ENCODE data around the gene NRXN3. TPM values are rescaled to one million over a fixed set of nuclear protein-coding genes. Genes with fewer than 3 reads are reported as not detected.

NRXN3 gene
- total RNA-seq, 1 experiment from 2014 or later = not detected

- no peaks in the 10 kb centered on the region for H3K36me3 ChIP-seq (ENCODE audit: control insufficient read depth, insufficient read depth, low read length)
- no TSS peak for BruUV-seq (replicated peaks)
- ATAC-seq (no peak), DNase-seq (ENCODE audit: low read depth, low spot score) (no peak)
- ChIA-PET CTCF (no interaction called here), POLR2A (no interaction called here)
- H3K4me1 ChIP-seq (ENCODE audit: control insufficient read depth, insufficient read depth, low read length) = no peaks in the 10 kb centered on the region
- H3K9me3 ChIP-seq (ENCODE audit: control insufficient read depth, insufficient read depth, low read depth, low read length) = no peaks in the 10 kb centered on the region
- intact Hi-C loops (cut with micrococcal nuclease; ENCODE audit: unreplicated experiment) (no loop called here), in situ Hi-C loops (cut with HindIII; ENCODE audit: low pct_unique_long_range_greater_than_20kb, low sequenced_read_pairs) (no loop called here)
- H3K27me3 ChIP-seq (ENCODE audit: control insufficient read depth, insufficient read depth, low read length) = no peaks in the 10 kb centered on the region
- TF ChIP-seq, protein P1, sequence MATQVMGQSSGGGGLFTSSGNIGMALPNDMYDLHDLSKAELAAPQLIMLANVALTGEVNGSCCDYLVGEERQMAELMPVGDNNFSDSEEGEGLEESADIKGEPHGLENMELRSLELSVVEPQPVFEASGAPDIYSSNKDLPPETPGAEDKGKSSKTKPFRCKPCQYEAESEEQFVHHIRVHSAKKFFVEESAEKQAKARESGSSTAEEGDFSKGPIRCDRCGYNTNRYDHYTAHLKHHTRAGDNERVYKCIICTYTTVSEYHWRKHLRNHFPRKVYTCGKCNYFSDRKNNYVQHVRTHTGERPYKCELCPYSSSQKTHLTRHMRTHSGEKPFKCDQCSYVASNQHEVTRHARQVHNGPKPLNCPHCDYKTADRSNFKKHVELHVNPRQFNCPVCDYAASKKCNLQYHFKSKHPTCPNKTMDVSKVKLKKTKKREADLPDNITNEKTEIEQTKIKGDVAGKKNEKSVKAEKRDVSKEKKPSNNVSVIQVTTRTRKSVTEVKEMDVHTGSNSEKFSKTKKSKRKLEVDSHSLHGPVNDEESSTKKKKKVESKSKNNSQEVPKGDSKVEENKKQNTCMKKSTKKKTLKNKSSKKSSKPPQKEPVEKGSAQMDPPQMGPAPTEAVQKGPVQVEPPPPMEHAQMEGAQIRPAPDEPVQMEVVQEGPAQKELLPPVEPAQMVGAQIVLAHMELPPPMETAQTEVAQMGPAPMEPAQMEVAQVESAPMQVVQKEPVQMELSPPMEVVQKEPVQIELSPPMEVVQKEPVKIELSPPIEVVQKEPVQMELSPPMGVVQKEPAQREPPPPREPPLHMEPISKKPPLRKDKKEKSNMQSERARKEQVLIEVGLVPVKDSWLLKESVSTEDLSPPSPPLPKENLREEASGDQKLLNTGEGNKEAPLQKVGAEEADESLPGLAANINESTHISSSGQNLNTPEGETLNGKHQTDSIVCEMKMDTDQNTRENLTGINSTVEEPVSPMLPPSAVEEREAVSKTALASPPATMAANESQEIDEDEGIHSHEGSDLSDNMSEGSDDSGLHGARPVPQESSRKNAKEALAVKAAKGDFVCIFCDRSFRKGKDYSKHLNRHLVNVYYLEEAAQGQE (IDR thresholded peaks at IDR 0.05; ENCODE audit: insufficient read depth in 1 of 2, low read depth in 2 of 2, low read length in 1 of 2) = no peak
- TF ChIP-seq POLR2AphosphoS5 (IDR thresholded peaks at IDR 0.05; ENCODE audit: low read depth, low read length) (no peak), SIN3A (IDR thresholded peaks at IDR 0.05; ENCODE audit: borderline replicate concordance, insufficient read depth, low read depth, low read length) (no peak), TCF7L2 (IDR thresholded peaks at IDR 0.05; ENCODE audit: low read depth, low read length) (no peak)
- TF ChIP-seq, protein P2, sequence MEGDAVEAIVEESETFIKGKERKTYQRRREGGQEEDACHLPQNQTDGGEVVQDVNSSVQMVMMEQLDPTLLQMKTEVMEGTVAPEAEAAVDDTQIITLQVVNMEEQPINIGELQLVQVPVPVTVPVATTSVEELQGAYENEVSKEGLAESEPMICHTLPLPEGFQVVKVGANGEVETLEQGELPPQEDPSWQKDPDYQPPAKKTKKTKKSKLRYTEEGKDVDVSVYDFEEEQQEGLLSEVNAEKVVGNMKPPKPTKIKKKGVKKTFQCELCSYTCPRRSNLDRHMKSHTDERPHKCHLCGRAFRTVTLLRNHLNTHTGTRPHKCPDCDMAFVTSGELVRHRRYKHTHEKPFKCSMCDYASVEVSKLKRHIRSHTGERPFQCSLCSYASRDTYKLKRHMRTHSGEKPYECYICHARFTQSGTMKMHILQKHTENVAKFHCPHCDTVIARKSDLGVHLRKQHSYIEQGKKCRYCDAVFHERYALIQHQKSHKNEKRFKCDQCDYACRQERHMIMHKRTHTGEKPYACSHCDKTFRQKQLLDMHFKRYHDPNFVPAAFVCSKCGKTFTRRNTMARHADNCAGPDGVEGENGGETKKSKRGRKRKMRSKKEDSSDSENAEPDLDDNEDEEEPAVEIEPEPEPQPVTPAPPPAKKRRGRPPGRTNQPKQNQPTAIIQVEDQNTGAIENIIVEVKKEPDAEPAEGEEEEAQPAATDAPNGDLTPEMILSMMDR (IDR thresholded peaks at IDR 0.05) = no peak
- H3K4me3 ChIP-seq (ENCODE audit: low read depth in 2 of 2, low read length in 2 of 2) = no peak overlapping the region
- H3K27ac ChIP-seq (ENCODE audit: low read length) = no peak overlapping the region
Observed at GRCh38 chr14:79333198-79333546, 1163.0 kb downstream of the NRXN3 start.

- ChIA-PET CTCF (no interaction called here), POLR2A (no interaction called here)
- TF ChIP-seq, protein P1 (IDR thresholded peaks at IDR 0.05; ENCODE audit: insufficient read depth in 1 of 2, low read depth in 2 of 2, low read length in 1 of 2) = no peak
- TF ChIP-seq POLR2AphosphoS5 (IDR thresholded peaks at IDR 0.05; ENCODE audit: low read depth, low read length) (no peak), SIN3A (IDR thresholded peaks at IDR 0.05; ENCODE audit: borderline replicate concordance, insufficient read depth, low read depth, low read length) (no peak), TCF7L2 (IDR thresholded peaks at IDR 0.05; ENCODE audit: low read depth, low read length) (no peak)
- TF ChIP-seq, protein P2 (IDR thresholded peaks at IDR 0.05) = no peak
- Histone ChIP-seq H3K4me3 (ENCODE audit: low read depth in 2 of 2, low read length in 2 of 2) (no peak overlapping the region), H3K9me3 (ENCODE audit: control insufficient read depth, insufficient read depth, low read depth, low read length) (no peaks in the 10 kb centered on the region), H3K4me1 (ENCODE audit: control insufficient read depth, insufficient read depth, low read length) (no peaks in the 10 kb centered on the region), H3K36me3 (ENCODE audit: control insufficient read depth, insufficient read depth, low read length) (no peaks in the 10 kb centered on the region), H3K27ac (ENCODE audit: low read length) (no peak overlapping the region), H3K27me3 (ENCODE audit: control insufficient read depth, insufficient read depth, low read length) (no peaks in the 10 kb centered on the region)
- DNase-seq (ENCODE audit: low read depth, low spot score) = no peak
- in situ Hi-C loops (cut with HindIII; ENCODE audit: low pct_unique_long_range_greater_than_20kb, low sequenced_read_pairs) (no loop called here), intact Hi-C loops (cut with micrococcal nuclease; ENCODE audit: unreplicated experiment) (no loop called here)
- no peak for ATAC-seq
- BruUV-seq (replicated peaks) = no TSS peak
Observed at GRCh38 chr14:79334272-79334671, 1164.1 kb downstream of the NRXN3 start.

Measured in Panc1 (cell line).